GM12891 (cell line): ENCODE results near the gene WNT4.
A peak's percentile ranks its signal among the peaks of the same experiment; 100 is the strongest.

Source experiments
- POLR2A ChIP-seq: IDR thresholded peaks from 2 replicates; pipeline ENCODE4 v1.6.1; 2011; ENCODE audit warnings: low read depth, low read length, control low read depth
- POLR2AphosphoS5 ChIP-seq: IDR thresholded peaks from 2 replicates; pipeline ENCODE4 v1.6.1; 2011; ENCODE audit warnings: low read depth, low read length, control low read depth
- SPI1 ChIP-seq: IDR thresholded peaks from 2 replicates; pipeline ENCODE4 v1.6.1; 2011; ENCODE audit warnings: low read depth, low read length, control low read depth
- TAF1 ChIP-seq: IDR thresholded peaks from 2 replicates; pipeline ENCODE4 v1.6.1; 2011; ENCODE audit warnings: low read depth, low read length, control low read depth

GRCh38 chr1:22093513-22093912 is 49.4 kb downstream of the WNT4 start:
- TF ChIP-seq POLR2A (no peak; the same call in 1 of the 2 replicates), TAF1 (no peak), POLR2AphosphoS5 (0 out of 2 replicates have a peak, but pooled peaks have one; percentile 39), SPI1 (no peak)
